Astrocyte (in vitro differentiated cells and primary cell): Measurements from ENCODE around the gene L3MBTL4. TPM values are rescaled to one million over a fixed set of nuclear protein-coding genes. Genes with fewer than 3 reads are reported as not detected.

Experiments used
- DNase-seq: peaks from one replicate; pipeline ENCODE4 v3.0.0-alpha.2; 2010; ENCODE audit warnings: low read depth
- FAIRE-seq: peaks from 2 replicates; lab custom pipeline; 2011; peaks lifted over from hg19 to GRCh38; lab: Jason Lieb, UNC
- H2AFZ ChIP-seq: 2 replicates; pipeline ENCODE4 v1.6.0; 2012; ENCODE audit warnings: low read depth, low read length, inconsistent platforms
- H3K27ac ChIP-seq: 2 replicates; pipeline ENCODE4 v1.5.1; 2011; ENCODE audit warnings: low read depth, low read length, inconsistent platforms
- H3K27me3 ChIP-seq: 2 replicates; pipeline ENCODE4 v1.6.0; 2011; ENCODE audit warnings: low read length, inconsistent platforms; ENCODE audit not compliant: insufficient read depth
- H3K36me3 ChIP-seq: 2 replicates; pipeline ENCODE4 v1.5.1; 2011; ENCODE audit warnings: low read length, inconsistent platforms; ENCODE audit not compliant: insufficient read depth
- H3K4me1 ChIP-seq: 2 replicates; pipeline ENCODE4 v1.5.1; 2011; ENCODE audit warnings: low read length, inconsistent platforms; ENCODE audit not compliant: insufficient read depth
- H3K4me2 ChIP-seq: 2 replicates; pipeline ENCODE4 v1.6.0; 2012; ENCODE audit warnings: low read length, inconsistent platforms
- H3K4me3 ChIP-seq: 2 replicates; pipeline ENCODE4 v1.5.1; 2011; ENCODE audit warnings: low read depth, mild to moderate bottlenecking, low read length, inconsistent platforms; ENCODE audit not compliant: insufficient read depth
- H3K79me2 ChIP-seq: 2 replicates; pipeline ENCODE4 v1.6.0; 2012; ENCODE audit warnings: mild to moderate bottlenecking, low read length, inconsistent platforms; ENCODE audit not compliant: insufficient read depth
- H3K9ac ChIP-seq: 2 replicates; pipeline ENCODE4 v1.6.0; 2012; ENCODE audit warnings: mild to moderate bottlenecking, low read length, inconsistent platforms
- H3K9me3 ChIP-seq: 2 replicates; pipeline ENCODE4 v1.5.1; 2012; ENCODE audit warnings: low read depth, mild to moderate bottlenecking, low read length, inconsistent platforms; ENCODE audit not compliant: insufficient read depth
- H4K20me1 ChIP-seq: 2 replicates; pipeline ENCODE4 v1.6.0; 2012; ENCODE audit warnings: low read length, inconsistent platforms; ENCODE audit not compliant: insufficient read depth
- H3K27ac Mint-ChIP-seq: one replicate; pipeline ENCODE4 v1.8.0; 2021; ENCODE audit warnings: mild to moderate bottlenecking, mixed read lengths; ENCODE audit not compliant: unreplicated experiment
- H3K27me3 Mint-ChIP-seq: one replicate; pipeline ENCODE4 v1.8.0; 2021; ENCODE audit warnings: low read depth, mixed read lengths; ENCODE audit not compliant: unreplicated experiment
- H3K36me3 Mint-ChIP-seq: one replicate; pipeline ENCODE4 v1.8.0; 2021; ENCODE audit warnings: low read depth, mixed read lengths; ENCODE audit not compliant: unreplicated experiment
- H3K4me1 Mint-ChIP-seq: one replicate; pipeline ENCODE4 v1.8.0; 2021; ENCODE audit warnings: low read depth, mixed read lengths; ENCODE audit not compliant: unreplicated experiment
- H3K4me3 Mint-ChIP-seq: one replicate; pipeline ENCODE4 v1.8.0; 2021; ENCODE audit warnings: mild to moderate bottlenecking, moderate library complexity, mixed read lengths; ENCODE audit not compliant: unreplicated experiment
- H3K9me3 Mint-ChIP-seq: one replicate; pipeline ENCODE4 v1.8.0; 2021; ENCODE audit warnings: mild to moderate bottlenecking, mixed read lengths; ENCODE audit not compliant: unreplicated experiment
- EZH2 ChIP-seq: IDR thresholded peaks from 2 replicates; pipeline ENCODE4 v1.6.1; 2012; ENCODE audit warnings: mild to moderate bottlenecking, low read length, inconsistent platforms; ENCODE audit not compliant: insufficient read depth
- total RNA-seq: library from RNA; stranded (reverse); gene quantifications from 2 replicates; pipeline ENCODE4 v1.2.1, GENCODE V29; 2021
- TF ChIP-seq, protein P1 (sequence below): IDR thresholded peaks from 2 replicates; pipeline ENCODE4 v1.5.1; 2011; ENCODE audit warnings: low read depth, mild to moderate bottlenecking, inconsistent platforms, low read length, moderate library complexity; ENCODE audit not compliant: insufficient read depth

L3MBTL4 gene
- total RNA-seq, 1 donor from 2014 or later: 0.52 TPM

DNA sequence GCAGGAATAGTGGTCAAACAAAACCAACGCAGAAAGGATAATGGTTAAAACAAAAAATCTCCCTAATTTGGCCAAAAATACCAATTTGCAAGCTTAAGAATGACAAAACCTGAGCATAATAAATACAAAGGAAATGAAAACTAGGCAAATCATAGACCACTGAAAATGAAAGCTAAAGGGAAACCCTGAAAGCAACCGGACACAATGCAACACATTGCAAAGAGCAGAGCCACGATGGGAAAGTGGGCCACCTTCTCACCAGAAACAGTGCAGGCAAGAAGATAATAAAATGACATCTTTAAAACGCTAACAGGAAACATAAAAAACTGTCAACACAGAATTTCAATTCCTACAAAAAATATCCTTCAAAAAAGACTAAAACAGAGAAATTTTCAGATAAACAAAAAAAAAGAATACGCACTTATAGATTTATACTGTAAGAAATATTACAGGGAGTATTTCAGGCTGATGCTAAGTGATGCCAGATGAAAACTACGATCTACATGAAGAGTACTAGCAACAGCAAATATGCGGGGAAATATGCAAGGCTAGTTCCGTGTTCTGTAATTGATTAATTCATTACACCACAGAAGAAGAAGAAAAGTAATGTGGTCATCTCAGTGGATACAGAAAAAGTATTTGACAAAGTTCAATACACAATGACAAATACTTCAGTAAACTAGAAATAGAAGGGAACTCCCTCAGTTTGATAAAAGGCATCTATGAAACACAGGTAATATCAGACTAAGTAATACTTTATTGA lies 239.5 kb downstream of the L3MBTL4 start:
- no peak overlapping the region for H2AFZ ChIP-seq
- H3K79me2 ChIP-seq: no peaks in the 10 kb centered on the region
- no peaks in the 10 kb centered on the region for H3K9me3 ChIP-seq
- Mint-ChIP-seq H3K4me1 (no peaks in the 10 kb centered on the region), H3K27me3 (peaks cover 4% of the 10 kb centered on the region), H3K9me3 (no peaks in the 10 kb centered on the region), H3K4me3 (no peak overlapping the region), H3K27ac (no peak overlapping the region), H3K36me3 (no peaks in the 10 kb centered on the region)
- H3K36me3 ChIP-seq: no peaks in the 10 kb centered on the region
- H4K20me1 ChIP-seq: no peaks in the 10 kb centered on the region
- no peak for TF ChIP-seq EZH2
- TF ChIP-seq, protein P1, sequence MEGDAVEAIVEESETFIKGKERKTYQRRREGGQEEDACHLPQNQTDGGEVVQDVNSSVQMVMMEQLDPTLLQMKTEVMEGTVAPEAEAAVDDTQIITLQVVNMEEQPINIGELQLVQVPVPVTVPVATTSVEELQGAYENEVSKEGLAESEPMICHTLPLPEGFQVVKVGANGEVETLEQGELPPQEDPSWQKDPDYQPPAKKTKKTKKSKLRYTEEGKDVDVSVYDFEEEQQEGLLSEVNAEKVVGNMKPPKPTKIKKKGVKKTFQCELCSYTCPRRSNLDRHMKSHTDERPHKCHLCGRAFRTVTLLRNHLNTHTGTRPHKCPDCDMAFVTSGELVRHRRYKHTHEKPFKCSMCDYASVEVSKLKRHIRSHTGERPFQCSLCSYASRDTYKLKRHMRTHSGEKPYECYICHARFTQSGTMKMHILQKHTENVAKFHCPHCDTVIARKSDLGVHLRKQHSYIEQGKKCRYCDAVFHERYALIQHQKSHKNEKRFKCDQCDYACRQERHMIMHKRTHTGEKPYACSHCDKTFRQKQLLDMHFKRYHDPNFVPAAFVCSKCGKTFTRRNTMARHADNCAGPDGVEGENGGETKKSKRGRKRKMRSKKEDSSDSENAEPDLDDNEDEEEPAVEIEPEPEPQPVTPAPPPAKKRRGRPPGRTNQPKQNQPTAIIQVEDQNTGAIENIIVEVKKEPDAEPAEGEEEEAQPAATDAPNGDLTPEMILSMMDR: no peak
- no peak overlapping the region for H3K4me2 ChIP-seq
- H3K27me3 ChIP-seq: no peaks in the 10 kb centered on the region
- no peak for DNase-seq
- H3K4me1 ChIP-seq: no peaks in the 10 kb centered on the region
- H3K27ac ChIP-seq: no peak overlapping the region
- no peak overlapping the region for H3K9ac ChIP-seq
- no peak overlapping the region for H3K4me3 ChIP-seq
- no peak for FAIRE-seq

DNA sequence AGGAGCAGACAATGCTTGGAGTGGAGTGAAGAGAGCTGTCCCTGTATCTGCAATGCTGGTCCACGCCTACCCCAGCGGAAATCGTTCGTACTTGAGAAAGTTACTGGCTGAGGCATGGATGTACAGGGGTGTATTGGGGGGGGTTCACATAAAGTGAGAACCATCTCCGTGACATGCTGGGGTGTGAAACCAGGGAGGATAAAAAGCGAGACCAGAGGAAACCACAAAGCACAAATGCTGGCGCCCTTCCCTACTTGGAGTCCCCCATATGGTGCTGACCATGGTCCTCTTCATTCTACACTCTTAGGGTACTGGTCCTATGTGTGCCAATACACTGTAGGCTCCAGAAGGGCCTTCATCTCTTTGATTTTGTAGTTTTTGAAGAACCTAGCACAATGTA lies 244.1 kb downstream of the L3MBTL4 start:
- FAIRE-seq: no peak
- no peaks in the 10 kb centered on the region for H3K36me3 ChIP-seq
- no peaks in the 10 kb centered on the region for H3K9me3 Mint-ChIP-seq
- no peaks in the 10 kb centered on the region for H3K27me3 ChIP-seq
- H3K36me3 Mint-ChIP-seq: no peaks in the 10 kb centered on the region
- H3K4me3 Mint-ChIP-seq: no peak overlapping the region
- H3K27me3 Mint-ChIP-seq: peaks cover 4% of the 10 kb centered on the region
- no peak overlapping the region for H3K4me3 ChIP-seq
- H3K9me3 ChIP-seq: no peaks in the 10 kb centered on the region
- H3K79me2 ChIP-seq: no peaks in the 10 kb centered on the region
- H3K27ac ChIP-seq: no peak overlapping the region
- H3K27ac Mint-ChIP-seq: no peak overlapping the region
- no peak for TF ChIP-seq EZH2
- TF ChIP-seq, protein P1: no peak
- no peaks in the 10 kb centered on the region for H3K4me1 Mint-ChIP-seq
- no peaks in the 10 kb centered on the region for H3K4me1 ChIP-seq
- H4K20me1 ChIP-seq: no peaks in the 10 kb centered on the region
- no peak overlapping the region for H3K9ac ChIP-seq
- no peak overlapping the region for H2AFZ ChIP-seq
- no peak for DNase-seq
- no peak overlapping the region for H3K4me2 ChIP-seq

DNA sequence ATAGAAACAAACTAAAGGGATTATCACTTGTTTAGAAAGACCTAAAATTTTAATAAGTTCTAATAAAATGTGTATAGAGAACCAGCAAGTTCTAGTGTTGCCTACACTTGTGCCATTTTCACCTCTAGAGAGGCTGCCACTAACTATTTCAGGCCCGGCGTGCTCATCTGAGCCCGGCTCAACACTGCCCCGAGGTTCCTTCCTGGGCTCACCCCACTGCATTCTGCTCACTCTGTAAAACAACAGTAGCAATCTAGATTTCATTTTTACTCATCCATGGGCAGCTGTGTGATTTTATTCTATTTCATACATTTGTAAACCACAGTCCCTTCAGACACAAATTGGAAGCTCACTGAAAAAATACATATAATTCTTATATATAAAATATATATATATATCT lies 253.2 kb downstream of the L3MBTL4 start:
- no peak for TF ChIP-seq EZH2
- no peak overlapping the region for H2AFZ ChIP-seq
- H3K4me3 ChIP-seq: no peak overlapping the region
- H3K9me3 ChIP-seq: no peaks in the 10 kb centered on the region
- FAIRE-seq (no peak), DNase-seq (no peak)
- no peaks in the 10 kb centered on the region for H3K27me3 ChIP-seq
- Mint-ChIP-seq H3K27ac (no peak overlapping the region), H3K4me1 (no peaks in the 10 kb centered on the region), H3K4me3 (no peak overlapping the region), H3K9me3 (peaks cover 8% of the 10 kb centered on the region), H3K36me3 (no peaks in the 10 kb centered on the region), H3K27me3 (no peaks in the 10 kb centered on the region)
- no peak overlapping the region for H3K4me2 ChIP-seq
- H4K20me1 ChIP-seq: no peaks in the 10 kb centered on the region
- H3K4me1 ChIP-seq: no peaks in the 10 kb centered on the region
- no peaks in the 10 kb centered on the region for H3K79me2 ChIP-seq
- H3K27ac ChIP-seq: no peak overlapping the region
- H3K36me3 ChIP-seq: no peaks in the 10 kb centered on the region
- no peak overlapping the region for H3K9ac ChIP-seq
